DMS 273 (cell line): ENCODE measurements around the gene RBM38.

ENCODE experiments used
- DNase-seq: peaks from one replicate; lab custom pipeline; 2025; ENCODE audit not compliant: unreplicated experiment; lab: John Stamatoyannopoulos, UW

The RBM38 gene

DNA sequence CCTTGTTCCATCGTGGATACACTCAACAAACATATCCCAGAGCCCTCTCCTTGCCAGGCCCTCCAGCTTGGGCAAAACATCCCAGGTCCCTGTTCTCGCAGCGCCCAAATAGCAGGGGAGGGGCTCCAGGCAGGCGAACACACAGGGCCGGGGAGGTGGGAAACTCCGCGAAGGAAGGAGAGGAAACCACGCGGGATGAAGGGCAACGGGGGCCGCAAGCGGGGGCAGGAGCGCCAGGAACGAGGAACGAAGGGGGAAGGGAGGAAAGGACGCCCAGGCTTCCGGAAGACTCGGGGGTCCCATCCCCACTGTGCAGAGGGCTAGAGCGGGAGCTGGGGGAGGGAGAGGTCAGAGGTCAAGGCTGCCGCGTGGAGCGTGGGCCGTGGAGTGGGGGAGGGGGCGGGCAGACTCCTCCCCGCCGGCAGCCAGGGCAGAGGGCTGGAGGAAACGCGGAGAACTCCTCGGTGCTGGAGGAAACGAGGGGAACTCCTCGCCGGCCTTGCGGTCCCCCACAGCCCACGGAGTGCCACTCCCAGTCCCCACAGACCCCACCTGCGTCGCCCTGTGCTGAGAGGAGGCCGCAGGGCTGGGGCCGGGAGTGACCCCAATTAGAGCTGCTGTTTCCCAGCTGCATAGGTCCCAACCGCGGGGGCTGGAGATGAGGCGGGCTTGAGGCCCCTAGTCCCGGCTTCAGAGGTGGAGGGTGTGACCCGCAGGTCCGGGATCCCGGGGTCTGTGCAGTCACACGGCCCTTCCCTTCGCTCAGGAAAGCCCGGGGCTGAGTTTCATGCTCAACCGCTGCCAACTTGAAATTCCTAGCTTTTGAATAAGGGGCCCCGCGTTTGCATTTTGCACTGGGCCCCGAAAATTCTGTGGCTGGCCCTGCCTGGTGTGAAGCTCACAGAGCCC, 1.2 kb upstream of the RBM38 start:
- no peak for DNase-seq

GRCh38 chr20:57391439-57392301, 474 bp downstream of the RBM38 start:
- DNase-seq, result peak; percentile 53

DNA sequence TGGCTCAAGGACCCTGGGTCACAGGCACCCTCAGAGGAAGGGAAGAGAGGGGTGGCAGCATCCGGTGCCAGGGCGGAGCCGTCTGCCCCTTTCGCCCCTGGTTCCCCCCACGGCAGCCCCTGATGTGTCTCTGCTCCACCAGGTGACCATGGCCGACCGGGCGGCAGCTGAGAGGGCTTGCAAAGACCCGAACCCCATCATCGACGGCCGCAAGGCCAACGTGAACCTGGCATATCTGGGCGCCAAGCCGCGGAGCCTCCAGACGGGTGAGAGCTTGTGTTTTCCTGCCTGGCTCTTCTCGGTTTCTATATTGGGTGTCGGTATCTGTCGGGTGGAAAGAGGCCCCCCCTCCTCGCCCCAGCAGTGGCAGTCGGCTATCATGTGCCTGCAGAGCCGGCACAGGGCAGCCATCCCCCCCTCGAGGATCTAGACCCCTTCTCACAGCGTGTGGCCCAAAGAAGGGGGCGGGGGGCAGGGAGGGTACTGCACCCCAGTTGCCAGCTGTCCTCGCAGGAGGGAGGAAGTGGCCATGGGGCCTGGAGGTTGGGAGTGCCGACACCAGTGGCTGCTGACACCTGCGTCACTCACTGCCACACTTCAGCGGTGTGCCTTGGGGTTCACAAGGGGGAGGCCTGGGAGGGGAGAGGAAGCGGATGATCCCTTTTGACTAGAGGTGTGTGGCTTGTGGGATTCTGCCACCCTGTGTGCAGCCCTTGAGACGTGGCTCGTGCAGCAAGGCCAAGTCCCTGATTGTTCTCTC, 1.5 kb downstream of the RBM38 start:
- DNase-seq, result no peak

DNA sequence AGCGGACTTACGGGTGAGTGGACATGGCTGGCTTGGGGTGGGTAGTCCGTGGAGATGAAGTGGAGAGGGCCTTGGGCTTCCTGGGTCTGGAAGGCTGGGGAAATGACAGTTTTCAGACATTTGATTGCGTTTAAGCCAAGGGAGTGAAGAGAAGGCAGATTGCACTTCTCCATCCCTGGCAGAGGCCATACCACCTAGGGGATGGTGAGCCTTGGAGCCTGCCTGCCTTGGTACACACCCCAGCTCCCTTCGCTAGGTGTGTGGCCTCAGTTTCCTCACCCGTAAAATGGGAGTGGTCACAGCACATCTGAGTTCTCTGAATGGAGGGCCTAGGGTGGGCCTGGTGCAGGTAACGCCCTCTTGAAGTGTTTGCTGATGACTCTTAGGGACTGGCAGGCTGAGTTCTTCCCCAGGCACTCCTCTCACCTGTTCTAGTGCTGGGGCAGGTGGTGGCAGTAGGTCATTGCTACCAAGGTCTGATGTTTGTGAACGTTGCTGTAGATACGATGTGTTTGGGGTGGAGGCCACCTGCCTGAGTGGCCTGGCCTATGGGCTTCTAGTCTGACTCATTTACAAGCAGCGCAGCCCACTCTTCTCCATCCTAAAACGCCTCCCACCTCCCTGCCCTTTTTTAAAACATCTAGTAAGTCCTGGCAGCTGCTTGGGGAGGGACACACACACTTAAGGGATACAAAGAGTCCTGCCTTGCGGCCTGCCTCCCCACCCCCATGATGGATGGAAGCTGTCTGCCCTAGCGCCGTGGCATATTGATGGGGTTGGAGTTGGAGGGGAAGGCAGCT, 2.3 kb downstream of the RBM38 start:
- DNase-seq, result no peak

DNA sequence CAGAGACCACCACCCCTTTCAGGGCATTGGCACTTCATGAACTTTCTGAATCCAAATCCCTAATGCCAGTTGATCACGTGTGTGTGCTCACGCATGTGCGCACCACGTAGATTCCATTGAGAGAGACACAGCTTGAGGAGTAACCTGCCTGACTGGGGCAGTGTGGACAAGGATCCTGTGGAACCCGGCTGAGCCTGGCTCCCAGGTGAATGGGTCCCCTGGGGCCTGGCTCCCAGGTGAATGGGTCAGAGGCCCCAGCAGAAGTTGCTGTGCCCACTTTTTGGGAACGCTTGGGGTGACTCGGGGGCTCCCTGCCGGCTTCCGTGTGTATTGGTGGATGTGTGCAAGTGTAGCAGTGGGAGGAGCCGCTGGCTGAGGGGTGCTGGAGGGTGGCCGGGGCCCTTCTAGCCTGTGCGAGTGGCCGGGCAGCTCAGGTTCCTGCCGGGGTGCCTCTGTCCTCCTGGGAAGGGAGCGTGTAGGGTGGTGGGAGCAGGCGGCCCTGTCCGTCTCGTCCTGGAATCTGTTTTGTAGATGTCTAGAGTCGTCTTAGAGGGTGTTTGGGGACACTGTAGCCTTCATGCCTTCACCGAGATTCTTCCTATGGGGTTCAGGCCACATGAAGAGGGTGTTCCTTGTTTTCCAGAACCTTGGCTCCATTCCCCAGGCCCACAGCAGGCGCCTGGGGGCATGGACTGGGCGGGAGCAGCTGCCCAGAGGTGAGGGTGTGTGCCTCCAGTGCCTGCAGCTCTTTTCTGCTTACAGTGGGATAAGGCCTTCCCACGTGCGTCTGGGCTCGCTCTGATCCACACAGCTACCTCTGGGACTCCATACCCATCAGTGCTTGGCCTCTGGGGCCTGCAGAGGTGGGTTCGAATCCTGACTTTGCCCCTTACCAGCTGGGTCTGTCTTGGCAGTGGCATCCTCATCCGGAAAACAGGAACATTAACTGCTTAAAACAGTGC, 3.2 kb downstream of the RBM38 start:
- DNase-seq, result no peak

DNA sequence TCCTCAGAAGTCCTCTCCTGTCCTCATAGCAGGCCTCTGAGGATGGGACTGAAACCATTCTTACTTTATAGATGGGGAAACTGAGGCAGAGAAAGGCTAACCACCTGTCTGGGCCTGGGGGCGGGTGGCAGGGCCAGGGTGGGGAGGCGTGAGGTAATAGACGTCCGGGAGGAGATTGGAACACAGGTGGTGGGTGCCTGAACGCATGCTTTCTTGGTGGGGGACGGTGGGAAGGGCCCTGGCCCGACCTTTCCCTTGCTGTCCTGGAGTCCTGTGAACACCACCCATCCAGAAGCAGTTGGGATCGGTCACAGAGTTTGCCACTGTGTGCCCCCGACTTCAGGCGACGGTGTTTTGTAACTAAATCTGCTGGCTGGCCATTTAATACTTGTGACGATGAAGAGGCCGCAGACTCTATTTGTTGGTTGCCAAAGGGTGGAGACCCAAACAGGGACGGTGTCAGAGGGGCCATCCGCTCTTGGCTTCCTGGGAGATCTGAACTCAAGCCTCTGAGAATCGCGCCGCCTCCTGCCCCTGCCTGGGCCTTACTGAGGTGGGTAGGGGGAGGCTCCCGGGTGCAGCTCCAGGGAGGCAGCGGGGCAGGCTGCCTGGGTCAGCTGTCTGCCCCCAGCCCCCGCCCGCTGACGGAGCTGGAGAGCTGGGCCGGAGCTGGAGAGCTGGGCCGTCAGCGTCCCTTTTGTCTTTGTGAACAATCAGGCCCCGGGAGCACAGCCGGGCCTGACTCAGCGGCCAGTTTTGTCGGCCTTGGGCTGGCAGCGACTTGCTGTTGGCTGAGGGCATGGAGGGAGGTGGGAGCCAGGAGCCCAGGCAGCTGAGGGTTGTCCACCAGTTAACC, 4.1 kb downstream of the RBM38 start:
- no peak for DNase-seq

DNA sequence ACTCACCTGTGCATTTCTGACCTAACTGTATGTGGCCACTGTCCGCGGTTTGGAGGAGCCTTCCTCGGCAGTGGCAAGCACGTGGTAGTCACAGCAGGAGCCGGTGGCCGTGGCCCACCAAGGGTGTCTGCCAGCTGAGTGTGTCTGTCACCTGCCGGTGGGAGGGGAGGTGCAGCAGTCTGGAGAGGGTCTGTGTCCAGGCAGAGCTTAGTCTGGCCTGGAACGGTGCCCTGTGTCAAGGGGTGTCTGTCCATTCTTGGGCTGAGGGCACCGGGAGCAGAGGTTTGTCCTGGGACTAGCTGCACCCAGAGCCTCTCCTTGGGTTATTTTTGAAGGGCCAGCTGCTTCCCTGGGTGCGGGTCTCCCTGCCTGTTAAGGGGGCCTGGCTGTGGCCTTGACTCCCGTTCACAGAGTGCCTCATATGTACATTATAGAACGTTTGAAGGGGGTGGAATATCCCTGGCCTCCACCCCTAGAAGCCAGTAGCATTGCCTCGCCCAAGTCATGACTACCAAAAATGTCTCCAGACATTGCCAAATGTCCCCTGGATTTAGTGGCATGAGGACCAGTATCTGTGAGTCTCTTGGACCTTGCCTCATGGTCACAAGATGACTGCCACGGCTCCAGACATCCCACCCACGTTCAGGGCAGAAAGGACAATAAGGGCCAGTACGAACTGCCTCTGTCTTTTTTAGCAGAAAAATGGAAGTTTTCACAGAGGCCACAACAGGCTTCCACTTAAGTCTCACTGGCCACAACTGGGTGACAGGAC, 5.2 kb downstream of the RBM38 start:
- DNase-seq, result no peak

- no peak for DNase-seq
Measured at GRCh38 chr20:57396984-57397692, 5.9 kb downstream of the RBM38 start.

DNA sequence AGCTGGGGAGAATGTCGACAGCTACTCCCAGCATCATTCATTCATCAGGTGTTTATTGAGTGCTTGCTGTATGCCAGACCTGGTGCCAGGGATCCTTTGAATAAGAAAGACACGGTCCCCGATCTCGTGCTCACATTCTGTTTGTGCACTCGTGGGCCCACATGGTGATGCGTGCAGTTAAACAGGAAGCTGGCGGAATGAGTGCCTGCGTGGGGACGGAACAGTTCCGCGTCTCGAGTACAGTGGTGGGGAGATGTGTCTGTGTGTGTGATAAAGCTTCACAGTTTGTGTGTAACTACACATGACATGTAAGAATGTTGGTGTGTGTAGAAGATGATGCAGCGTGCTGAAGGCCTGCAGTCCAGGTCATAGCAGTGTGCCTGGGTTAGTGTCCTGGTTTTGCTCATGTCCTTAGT, 6.5 kb downstream of the RBM38 start:
- DNase-seq, result no peak

- DNase-seq, result no peak
Measured at GRCh38 chr20:57398231-57398821, 7.1 kb downstream of the RBM38 start.

GRCh38 chr20:57398901-57399535, 7.8 kb downstream of the RBM38 start:
- no peak for DNase-seq

DNA sequence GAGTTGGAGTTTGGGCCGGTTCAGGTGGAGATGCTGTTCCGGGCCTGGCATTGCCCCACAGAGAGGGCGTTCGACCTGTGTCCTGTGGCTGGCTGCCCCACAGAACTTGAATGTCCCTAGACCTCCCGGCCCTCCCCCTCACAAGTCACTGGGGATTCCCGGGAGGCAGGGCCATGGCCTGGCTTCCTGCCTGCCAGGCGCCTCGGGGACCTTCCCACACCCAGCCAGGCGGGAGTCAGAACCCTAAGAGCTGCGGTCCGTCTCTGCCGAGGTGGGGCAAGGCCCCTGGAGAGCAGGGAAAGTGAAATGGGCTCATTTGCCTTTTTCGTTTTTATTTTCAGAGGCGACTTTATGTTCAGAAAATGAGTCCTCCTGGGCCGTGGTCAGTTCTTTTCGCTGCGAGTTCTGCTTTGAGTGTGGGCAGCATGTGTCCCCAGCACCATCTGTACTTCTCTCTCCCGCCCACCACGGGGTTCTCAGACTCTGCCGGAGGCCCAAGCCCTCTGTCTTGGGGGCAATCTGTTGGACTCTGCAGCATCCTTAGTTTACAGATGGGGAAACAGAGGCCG, 8.5 kb downstream of the RBM38 start:
- no peak for DNase-seq

GRCh38 chr20:57400231-57400701, 9.1 kb downstream of the RBM38 start:
- no peak for DNase-seq

DNA sequence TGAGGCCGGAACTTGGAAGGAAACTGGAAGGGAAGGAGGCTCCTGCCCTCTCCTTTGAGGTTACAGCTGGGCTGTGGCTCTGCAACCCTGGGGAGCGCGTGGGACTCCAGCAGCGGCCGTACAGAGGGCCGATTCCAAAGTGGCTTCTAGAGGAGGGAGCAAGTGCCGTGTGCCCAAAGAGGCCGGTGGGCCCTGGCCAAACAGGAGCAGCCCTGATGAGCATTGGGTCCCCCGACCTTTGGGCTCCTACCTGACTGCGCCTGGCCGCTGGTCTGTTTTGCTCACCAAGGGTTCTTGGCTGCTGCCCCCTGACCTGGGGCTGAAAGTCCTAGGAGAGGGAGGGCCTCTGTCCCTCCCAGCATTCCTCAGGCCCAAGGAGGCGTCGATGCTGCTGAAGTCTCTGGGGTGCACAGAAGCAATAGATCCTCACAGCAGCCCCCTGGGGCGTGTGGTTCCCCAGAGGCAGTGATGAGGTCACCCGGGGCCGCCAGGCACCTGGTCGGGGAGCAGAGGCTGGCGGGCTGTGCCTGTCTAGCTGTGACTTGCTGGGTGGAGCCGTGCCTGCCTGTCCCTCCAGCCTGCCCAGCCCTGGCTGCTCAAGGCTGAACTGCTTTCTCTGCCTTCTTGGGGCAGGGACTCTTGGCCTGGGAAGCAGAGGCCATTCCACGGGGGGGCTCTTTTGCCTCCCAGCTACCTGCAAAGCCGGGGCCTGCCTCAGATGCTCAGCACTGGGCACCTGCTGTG, 9.8 kb downstream of the RBM38 start:
- DNase-seq, result no peak

- DNase-seq, result no peak
Measured at GRCh38 chr20:57401565-57401918, 10.3 kb downstream of the RBM38 start.
